ENCODE data around the gene PTPN2. TPM values are rescaled to one million over a fixed set of nuclear protein-coding genes. Genes with fewer than 3 reads are reported as not detected.

The PTPN2 gene
- total and polyA plus RNA-seq, 2 experiments from 2014 or later = 49.9 to 65.5 TPM

DNA sequence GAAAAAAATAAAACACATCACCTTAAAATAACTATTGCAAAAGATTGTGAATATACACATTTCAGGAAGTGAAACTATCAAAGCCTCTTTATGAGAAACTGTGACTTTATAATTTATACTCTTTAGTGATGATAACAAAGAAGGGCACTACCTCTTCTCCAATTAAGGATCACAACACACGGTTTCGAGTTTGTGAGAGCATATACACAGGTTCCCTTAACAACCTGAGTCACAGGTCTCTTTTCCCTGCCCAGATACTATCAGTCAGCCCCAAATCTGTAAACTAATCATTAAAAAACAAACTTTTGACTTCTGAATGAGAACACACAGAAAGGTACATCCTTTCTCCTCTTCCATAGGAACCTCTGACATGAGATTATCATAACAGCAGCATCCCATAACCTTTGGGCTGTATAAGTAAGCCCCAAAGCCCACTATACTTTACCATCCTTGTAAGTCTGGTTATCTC is 44.9 kb downstream of the PTPN2 start:
- Mint-ChIP-seq H3K9me3 (no peaks in the 10 kb centered on the region; the same call in 2 of the 3 replicates), H3K27me3 (ENCODE audit: insufficient read depth, low read depth, poor library complexity) (no peaks in the 10 kb centered on the region), H3K4me1 (peaks cover 51% of the 10 kb centered on the region), H3K4me3 (no peak overlapping the region), H3K36me3 (ENCODE audit: low read depth) (peaks cover 10% of the 10 kb centered on the region; the same call in 2 of the 3 replicates), H3K27ac (no peak overlapping the region)
- DNase-seq (ENCODE audit: low spot score) (no peak), ATAC-seq (no peak)
- Histone ChIP-seq H3K79me2 (replicated peaks; ENCODE audit: insufficient read depth) (peaks cover 79% of the 10 kb centered on the region), H3K4me2 (no peak overlapping the region), H3K27ac (ENCODE audit: low read depth) (peak overlapping the region; percentile 28; the same call in 1 of the 2 replicates), H3K4me1 (ENCODE audit: insufficient read depth) (peaks cover 21% of the 10 kb centered on the region), H3F3A (replicated peaks; ENCODE audit: low read depth) (no peaks in the 10 kb centered on the region; the same call in 1 of the 2 replicates), H3K36me3 (ENCODE audit: insufficient read depth) (no peaks in the 10 kb centered on the region), H3K4me3 (no peak overlapping the region), H2AFZ (no peak overlapping the region), H3K27me3 (ENCODE audit: insufficient read depth) (no peaks in the 10 kb centered on the region), H4K20me1 (replicated peaks; ENCODE audit: insufficient read depth) (peaks cover 4% of the 10 kb centered on the region; the same call in 1 of the 2 replicates), H3K9me2 (ENCODE audit: insufficient read depth) (no peaks in the 10 kb centered on the region)
- no peak for TF ChIP-seq ZNF331 (CRISPR knock-in tag; IDR thresholded peaks at IDR 0.05; ENCODE audit: low read depth)

DNA sequence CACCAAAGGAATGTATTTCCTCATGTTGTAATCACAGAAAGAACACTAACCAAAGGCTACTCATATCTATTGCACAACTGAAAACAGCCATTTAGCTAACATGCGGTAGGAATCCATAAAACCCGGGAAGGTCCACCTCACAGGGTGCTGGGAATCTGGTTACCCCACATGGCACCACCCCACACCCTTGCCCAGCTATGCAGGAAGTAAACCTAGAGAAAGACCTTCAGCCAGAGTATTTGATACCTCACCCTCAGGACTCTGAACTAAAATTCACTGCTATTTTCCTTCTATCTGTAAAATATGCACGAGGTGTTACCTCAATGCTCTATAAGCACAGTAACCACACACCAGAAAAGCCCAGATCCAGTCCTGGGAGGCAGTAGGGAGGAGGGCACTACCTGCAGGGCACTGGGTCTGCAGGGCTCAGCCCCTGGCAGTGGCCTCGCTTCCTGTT is 45.8 kb downstream of the PTPN2 start:
- no peaks in the 10 kb centered on the region for H3K27me3 ChIP-seq (ENCODE audit: insufficient read depth)
- Mint-ChIP-seq H3K9me3 (no peaks in the 10 kb centered on the region; the same call in 2 of the 3 replicates), H3K27ac (peak overlapping the region; percentile 79), H3K36me3 (ENCODE audit: low read depth) (peaks cover 17% of the 10 kb centered on the region; the same call in 2 of the 3 replicates), H3K27me3 (ENCODE audit: insufficient read depth, low read depth, poor library complexity) (no peaks in the 10 kb centered on the region), H3K4me3 (0 out of 3 replicates have a peak overlapping the region, but pooled peaks have one; percentile 1), H3K4me1 (peaks cover 46% of the 10 kb centered on the region)
- H3F3A ChIP-seq (replicated peaks; ENCODE audit: low read depth) = no peaks in the 10 kb centered on the region; the same call in 1 of the 2 replicates
- no peak overlapping the region for H3K4me3 ChIP-seq
- H3K4me2 ChIP-seq = peak overlapping the region; percentile 42
- no peaks in the 10 kb centered on the region; the same call in 1 of the 2 replicates for H4K20me1 ChIP-seq (replicated peaks; ENCODE audit: insufficient read depth)
- ATAC-seq (peak; percentile 78), DNase-seq (ENCODE audit: low spot score) (peak; percentile 26)
- peaks cover 16% of the 10 kb centered on the region for H3K4me1 ChIP-seq (ENCODE audit: insufficient read depth)
- H3K36me3 ChIP-seq (ENCODE audit: insufficient read depth) = no peaks in the 10 kb centered on the region; the same call in 1 of the 2 replicates
- no peak overlapping the region for H2AFZ ChIP-seq
- peaks cover 71% of the 10 kb centered on the region for H3K79me2 ChIP-seq (replicated peaks; ENCODE audit: insufficient read depth)
- peak overlapping the region; percentile 55 for H3K27ac ChIP-seq (ENCODE audit: low read depth)
- H3K9me2 ChIP-seq (ENCODE audit: insufficient read depth) = no peaks in the 10 kb centered on the region
- TF ChIP-seq CREB1 (CRISPR knock-in tag; IDR thresholded peaks at IDR 0.05; ENCODE audit: low read depth) (no peak), POLR2AphosphoS5 (IDR thresholded peaks at IDR 0.05; ENCODE audit: low read depth) (no peak), EZH2phosphoT487 (IDR thresholded peaks at IDR 0.05; ENCODE audit: unreplicated experiment) (no peak), STAT1 (IDR thresholded peaks at IDR 0.05; ENCODE audit: unreplicated experiment) (no peak), ZNF114 (CRISPR knock-in tag; IDR thresholded peaks at IDR 0.05) (no peak), NANOG (IDR thresholded peaks at IDR 0.05; ENCODE audit: borderline replicate concordance) (no peak), JUNB (IDR thresholded peaks at IDR 0.05; ENCODE audit: unreplicated experiment) (no peak), ZNF331 (CRISPR knock-in tag; IDR thresholded peaks at IDR 0.05; ENCODE audit: low read depth) (no peak)
- TF ChIP-seq, protein P1, sequence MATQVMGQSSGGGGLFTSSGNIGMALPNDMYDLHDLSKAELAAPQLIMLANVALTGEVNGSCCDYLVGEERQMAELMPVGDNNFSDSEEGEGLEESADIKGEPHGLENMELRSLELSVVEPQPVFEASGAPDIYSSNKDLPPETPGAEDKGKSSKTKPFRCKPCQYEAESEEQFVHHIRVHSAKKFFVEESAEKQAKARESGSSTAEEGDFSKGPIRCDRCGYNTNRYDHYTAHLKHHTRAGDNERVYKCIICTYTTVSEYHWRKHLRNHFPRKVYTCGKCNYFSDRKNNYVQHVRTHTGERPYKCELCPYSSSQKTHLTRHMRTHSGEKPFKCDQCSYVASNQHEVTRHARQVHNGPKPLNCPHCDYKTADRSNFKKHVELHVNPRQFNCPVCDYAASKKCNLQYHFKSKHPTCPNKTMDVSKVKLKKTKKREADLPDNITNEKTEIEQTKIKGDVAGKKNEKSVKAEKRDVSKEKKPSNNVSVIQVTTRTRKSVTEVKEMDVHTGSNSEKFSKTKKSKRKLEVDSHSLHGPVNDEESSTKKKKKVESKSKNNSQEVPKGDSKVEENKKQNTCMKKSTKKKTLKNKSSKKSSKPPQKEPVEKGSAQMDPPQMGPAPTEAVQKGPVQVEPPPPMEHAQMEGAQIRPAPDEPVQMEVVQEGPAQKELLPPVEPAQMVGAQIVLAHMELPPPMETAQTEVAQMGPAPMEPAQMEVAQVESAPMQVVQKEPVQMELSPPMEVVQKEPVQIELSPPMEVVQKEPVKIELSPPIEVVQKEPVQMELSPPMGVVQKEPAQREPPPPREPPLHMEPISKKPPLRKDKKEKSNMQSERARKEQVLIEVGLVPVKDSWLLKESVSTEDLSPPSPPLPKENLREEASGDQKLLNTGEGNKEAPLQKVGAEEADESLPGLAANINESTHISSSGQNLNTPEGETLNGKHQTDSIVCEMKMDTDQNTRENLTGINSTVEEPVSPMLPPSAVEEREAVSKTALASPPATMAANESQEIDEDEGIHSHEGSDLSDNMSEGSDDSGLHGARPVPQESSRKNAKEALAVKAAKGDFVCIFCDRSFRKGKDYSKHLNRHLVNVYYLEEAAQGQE (IDR thresholded peaks at IDR 0.05; ENCODE audit: unreplicated experiment) = no peak
- TF ChIP-seq, protein P2, sequence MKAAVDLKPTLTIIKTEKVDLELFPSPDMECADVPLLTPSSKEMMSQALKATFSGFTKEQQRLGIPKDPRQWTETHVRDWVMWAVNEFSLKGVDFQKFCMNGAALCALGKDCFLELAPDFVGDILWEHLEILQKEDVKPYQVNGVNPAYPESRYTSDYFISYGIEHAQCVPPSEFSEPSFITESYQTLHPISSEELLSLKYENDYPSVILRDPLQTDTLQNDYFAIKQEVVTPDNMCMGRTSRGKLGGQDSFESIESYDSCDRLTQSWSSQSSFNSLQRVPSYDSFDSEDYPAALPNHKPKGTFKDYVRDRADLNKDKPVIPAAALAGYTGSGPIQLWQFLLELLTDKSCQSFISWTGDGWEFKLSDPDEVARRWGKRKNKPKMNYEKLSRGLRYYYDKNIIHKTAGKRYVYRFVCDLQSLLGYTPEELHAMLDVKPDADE (IDR thresholded peaks at IDR 0.05) = no peak
- TF ChIP-seq, protein P3, sequence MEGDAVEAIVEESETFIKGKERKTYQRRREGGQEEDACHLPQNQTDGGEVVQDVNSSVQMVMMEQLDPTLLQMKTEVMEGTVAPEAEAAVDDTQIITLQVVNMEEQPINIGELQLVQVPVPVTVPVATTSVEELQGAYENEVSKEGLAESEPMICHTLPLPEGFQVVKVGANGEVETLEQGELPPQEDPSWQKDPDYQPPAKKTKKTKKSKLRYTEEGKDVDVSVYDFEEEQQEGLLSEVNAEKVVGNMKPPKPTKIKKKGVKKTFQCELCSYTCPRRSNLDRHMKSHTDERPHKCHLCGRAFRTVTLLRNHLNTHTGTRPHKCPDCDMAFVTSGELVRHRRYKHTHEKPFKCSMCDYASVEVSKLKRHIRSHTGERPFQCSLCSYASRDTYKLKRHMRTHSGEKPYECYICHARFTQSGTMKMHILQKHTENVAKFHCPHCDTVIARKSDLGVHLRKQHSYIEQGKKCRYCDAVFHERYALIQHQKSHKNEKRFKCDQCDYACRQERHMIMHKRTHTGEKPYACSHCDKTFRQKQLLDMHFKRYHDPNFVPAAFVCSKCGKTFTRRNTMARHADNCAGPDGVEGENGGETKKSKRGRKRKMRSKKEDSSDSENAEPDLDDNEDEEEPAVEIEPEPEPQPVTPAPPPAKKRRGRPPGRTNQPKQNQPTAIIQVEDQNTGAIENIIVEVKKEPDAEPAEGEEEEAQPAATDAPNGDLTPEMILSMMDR (conservative IDR thresholded peaks at IDR 0.05; ENCODE audit: low read depth in 2 of 2) = no peak

All from GM23338 (cell line).